A549 (cell line): Measurements from ENCODE around the gene TJP3.

Source experiments
- CHD4 ChIP-seq: fragments of 200-600 bp; sonication (generic); IDR thresholded peaks from 2 replicates; pipeline ENCODE4 v1.6.1; 2016; ENCODE audit warnings: antibody characterized with exemption, mild to moderate bottlenecking, borderline replicate concordance
- CTCF ChIP-seq: fragments of >200 bp; sonication (Bioruptor Twin); formaldehyde crosslinking; IDR thresholded peaks from 3 replicates; pipeline ENCODE4 v1.5.1; 2016
- E2F6 ChIP-seq: IDR thresholded peaks from 2 replicates; pipeline ENCODE4 v1.6.1; 2012; ENCODE audit warnings: low read depth, borderline replicate concordance
- EP300 ChIP-seq, 2 experiments: fragments of >200 bp; sonication (Bioruptor Twin); formaldehyde crosslinking; IDR thresholded peaks; 2 replicates in 1 of 2; 3 replicates in 1 of 2; pipeline ENCODE4 v1.6.1; 2016 to 2017
- HOXA7 ChIP-seq: fragments of 250-450 bp; sonication (Bioruptor Pico); IDR thresholded peaks from 2 replicates; pipeline ENCODE4 v1.5.0; 2020; ENCODE audit warnings: mild to moderate bottlenecking, moderate library complexity
- JUNB ChIP-seq: fragments of >200 bp; sonication (Bioruptor Twin); formaldehyde crosslinking; IDR thresholded peaks from 2 replicates; pipeline ENCODE4 v1.6.1; 2016
- KDM1A ChIP-seq: fragments of 200-600 bp; sonication (generic); IDR thresholded peaks from 2 replicates; pipeline ENCODE4 v1.6.1; 2016; ENCODE audit warnings: low read depth, mild to moderate bottlenecking
- POLR2A ChIP-seq: IDR thresholded peaks from 2 replicates; pipeline ENCODE4 v1.6.1; 2012; ENCODE audit warnings: mild to moderate bottlenecking, low read length
- REST ChIP-seq: fragments of 200-600 bp; sonication (generic); IDR thresholded peaks from 2 replicates; pipeline ENCODE4 v1.6.1; 2016; ENCODE audit warnings: antibody characterized with exemption, mild to moderate bottlenecking, moderate library complexity
- RFX5 ChIP-seq: fragments of 450-650 bp; IDR thresholded peaks from 2 replicates; pipeline ENCODE4 v1.7.1; 2014; ENCODE audit warnings: antibody characterized with exemption, mild to moderate bottlenecking, moderate library complexity
- TF ChIP-seq, protein P1 (sequence below): IDR thresholded peaks from 2 replicates; pipeline ENCODE4 v1.6.1; 2012
- TF ChIP-seq, protein P2 (sequence below): IDR thresholded peaks from 2 replicates; pipeline ENCODE4 v1.6.1; 2012

DNA sequence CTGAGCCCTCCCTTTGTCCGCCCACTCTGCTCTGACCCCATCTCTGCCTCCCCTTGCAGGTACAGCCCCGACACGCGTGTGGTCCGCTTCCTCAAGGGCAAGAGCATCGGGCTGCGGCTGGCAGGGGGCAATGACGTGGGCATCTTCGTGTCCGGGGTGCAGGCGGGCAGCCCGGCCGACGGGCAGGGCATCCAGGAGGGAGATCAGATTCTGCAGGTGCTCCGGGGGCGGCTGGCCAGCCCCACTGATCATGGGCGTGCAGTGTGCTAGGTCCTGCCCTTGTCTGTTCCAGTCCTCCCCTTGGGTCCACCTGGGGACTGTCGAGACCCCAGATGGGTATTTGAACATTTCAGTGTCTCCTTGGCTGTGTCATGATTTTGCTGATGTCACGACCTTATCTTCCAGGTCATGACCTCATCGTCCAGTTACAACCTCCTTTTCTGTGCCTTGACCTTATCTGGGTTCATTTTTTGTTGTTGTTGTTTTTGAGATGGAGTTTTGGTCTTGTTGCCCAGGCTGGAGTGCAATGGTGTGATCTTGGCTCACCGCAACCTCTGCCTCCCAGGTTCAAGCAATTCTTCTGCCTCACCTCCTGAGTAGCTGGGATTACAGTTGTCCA is 28.0 kb downstream of the TJP3 start:
- TF ChIP-seq KDM1A (no peak), CTCF (no peak), CHD4 (no peak), POLR2A (no peak), E2F6 (no peak), EP300 (IDR thresholded peaks at IDR 0.05) (no peak), HOXA7 (CRISPR knock-in tag) (no peak), RFX5 (no peak), JUNB (no peak), REST (no peak)
- TF ChIP-seq, protein P1, sequence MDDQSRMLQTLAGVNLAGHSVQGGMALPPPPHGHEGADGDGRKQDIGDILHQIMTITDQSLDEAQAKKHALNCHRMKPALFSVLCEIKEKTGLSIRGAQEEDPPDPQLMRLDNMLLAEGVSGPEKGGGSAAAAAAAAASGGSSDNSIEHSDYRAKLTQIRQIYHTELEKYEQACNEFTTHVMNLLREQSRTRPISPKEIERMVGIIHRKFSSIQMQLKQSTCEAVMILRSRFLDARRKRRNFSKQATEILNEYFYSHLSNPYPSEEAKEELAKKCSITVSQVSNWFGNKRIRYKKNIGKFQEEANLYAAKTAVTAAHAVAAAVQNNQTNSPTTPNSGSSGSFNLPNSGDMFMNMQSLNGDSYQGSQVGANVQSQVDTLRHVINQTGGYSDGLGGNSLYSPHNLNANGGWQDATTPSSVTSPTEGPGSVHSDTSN = no peak
- TF ChIP-seq, protein P2, sequence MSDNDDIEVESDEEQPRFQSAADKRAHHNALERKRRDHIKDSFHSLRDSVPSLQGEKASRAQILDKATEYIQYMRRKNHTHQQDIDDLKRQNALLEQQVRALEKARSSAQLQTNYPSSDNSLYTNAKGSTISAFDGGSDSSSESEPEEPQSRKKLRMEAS = no peak
